Myocyte (in vitro differentiated cells): Measurements from ENCODE around the gene ZFP3. TPM values are rescaled to one million over a fixed set of nuclear protein-coding genes. Genes with fewer than 3 reads are reported as not detected.
"Not testable (repeated sequence)": the region's sequence is repeated elsewhere in the genome, so short reads cannot be mapped to it uniquely, and the experiment has no call there.

Source experiments
- DNase-seq: peaks from one replicate; pipeline ENCODE4 v3.0.0-alpha.2; 2012; ENCODE audit warnings: low read depth
- total RNA-seq: library from RNA; depleted of rRNA; stranded (reverse); fragments of >200 nt; gene quantifications from 2 replicates; pipeline ENCODE4 v1.2.3, GENCODE V29; 2014

The ZFP3 gene
- total RNA-seq, 1 donor from 2014 or later = 0.32 TPM

DNA sequence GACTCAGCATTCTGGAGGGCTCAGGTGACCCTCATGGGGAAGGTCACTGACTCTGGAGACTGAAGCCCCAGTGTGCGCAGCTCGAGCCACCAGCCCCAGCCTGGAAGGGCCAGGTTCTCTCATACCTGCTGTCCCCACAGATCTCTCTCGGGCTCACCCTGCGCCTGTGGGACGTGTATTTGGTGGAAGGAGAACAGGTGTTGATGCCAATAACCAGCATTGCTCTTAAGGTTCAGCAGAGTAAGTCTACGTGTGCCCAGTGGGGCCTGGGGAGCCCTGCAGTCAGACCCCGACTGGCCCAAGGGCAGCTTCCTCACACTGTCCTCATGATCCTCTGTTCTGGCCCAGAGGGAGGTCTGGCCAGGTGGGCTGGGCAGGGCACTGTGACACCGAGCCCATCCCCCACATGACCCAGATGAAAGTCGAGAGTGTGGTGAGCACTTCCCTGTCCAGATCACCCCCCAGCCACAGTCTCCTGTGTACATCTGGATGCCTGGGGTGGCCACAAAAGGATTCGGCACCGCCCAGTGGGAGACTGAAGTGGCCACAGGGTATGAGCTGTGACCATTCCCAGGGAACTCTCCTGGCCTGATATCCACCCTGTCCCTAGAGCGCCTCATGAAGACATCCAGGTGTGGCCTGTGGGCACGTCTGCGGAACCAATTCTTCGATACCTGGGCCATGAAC lies 59.4 kb downstream of the ZFP3 start:
- not testable (repeated sequence) for DNase-seq

DNA sequence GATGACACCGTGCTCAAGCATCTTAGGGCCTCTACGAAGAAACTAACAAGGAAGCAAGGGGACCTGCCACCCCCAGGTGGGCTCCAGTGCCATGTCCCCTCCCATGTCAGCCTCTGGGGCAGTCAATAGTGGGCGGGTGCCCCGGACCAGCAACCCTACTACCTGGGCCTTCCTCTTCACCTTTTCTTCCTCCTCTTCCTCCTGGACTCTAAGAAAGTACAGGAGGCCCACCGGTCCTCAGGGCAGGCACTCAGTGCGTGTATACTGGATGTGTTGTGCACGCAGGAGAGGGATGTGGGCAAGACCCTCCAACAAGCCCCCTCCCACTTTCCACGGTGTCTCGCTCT lies 59.9 kb downstream of the ZFP3 start:
- DNase-seq = not testable (repeated sequence)

DNA sequence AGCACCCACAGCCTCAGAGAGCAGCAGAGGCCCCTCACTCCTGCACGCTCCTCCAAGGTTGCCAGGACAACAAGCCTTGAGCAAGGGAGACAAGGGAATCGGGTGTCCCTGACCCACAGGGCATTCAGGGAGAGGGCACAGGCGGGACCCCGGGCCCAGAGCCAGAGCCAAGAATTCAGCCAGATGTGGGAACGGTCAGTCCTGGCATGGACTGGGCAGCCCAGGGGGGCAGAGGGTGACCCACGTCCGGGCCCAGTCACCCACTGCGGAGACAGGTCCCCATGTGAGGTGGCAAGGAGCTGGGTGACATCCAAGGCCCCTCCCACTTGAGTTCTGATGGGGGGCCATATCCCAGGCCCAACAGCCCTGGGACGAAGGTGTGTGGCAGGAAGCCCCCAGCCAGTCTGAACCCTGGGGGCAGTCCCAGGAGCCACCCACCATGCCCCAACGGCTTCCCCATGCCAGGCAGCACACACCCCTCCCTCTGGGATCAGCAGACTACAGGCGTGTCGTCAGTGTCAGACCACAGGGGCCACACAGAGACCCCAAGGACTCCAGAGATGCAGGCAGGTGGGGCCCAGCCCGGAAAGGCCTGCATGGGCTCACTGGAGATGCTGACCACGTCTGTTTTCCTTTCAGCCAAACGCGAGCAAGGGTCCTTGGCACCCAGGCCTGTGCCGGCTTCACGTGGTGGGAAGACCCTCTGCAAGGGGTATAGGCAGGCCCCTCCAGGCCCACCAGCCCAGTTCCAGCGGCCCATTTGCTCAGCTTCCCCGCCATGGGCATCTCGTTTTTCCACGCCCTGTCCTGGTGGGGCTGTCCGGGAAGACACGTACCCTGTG lies 60.6 kb downstream of the ZFP3 start:
- DNase-seq = no peak

DNA sequence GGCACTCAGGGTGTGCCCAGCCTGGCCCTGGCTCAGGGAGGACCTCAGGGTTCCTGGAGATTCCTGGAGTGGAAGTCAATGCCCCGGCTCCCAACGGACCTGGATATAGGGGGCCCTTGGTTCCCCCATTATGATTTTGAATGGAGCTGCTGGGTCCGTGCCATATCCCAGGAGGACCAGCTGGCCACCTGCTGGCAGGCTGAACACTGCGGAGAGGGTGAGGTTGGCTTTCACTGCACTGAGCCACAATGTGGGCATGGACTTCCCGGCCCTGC lies 61.1 kb downstream of the ZFP3 start:
- no peak for DNase-seq

DNA sequence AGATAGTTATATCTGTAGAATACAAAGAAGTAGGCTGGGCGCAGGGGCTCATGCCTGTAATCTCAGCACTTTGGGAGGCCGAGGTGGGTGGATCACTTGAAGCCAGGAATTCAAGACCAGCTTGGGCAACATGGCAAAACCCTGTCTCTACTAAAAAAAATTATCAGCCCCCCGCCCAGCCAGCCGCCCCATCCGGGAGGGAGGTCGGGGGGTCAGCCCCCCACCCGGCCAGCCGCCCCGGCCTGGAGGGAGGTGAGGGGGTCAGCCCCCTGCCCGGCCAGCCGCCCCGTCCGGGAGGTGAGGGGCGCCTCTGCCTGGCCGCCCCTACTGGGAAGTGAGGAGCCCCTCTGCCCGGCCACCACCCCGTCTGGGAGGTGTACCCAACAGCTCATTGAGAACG lies 64.6 kb downstream of the ZFP3 start:
- not testable (repeated sequence) for DNase-seq

Other genes starting within 250 kb of the ZFP3 start
- 17.6 and 18.1 TPM in 2 replicates for gene MINK1, start 245.1 kb upstream of the ZFP3 start, total RNA-seq
- gene C17orf107, start 178.9 kb upstream of the ZFP3 start, total RNA-seq = 0.42 and 0.94 TPM in 2 replicates
- gene CHRNE, start 175.4 kb upstream of the ZFP3 start, total RNA-seq = not detected in 2 replicates
- gene GP1BA, start 146.2 kb upstream of the ZFP3 start, total RNA-seq = not detected in 2 replicates
- 87.4 and 100 TPM in 2 replicates for gene SLC25A11, start 138.4 kb upstream of the ZFP3 start, total RNA-seq
- 40.1 and 53.3 TPM in 2 replicates for gene RNF167, start 138.2 kb upstream of the ZFP3 start, total RNA-seq
- 1,067 and 1,213 TPM in 2 replicates for gene PFN1, start 129.9 kb upstream of the ZFP3 start, total RNA-seq
- 833 and 1,073 TPM in 2 replicates for gene ENO3, start 127.3 kb upstream of the ZFP3 start, total RNA-seq
- 114 and 133 TPM in 2 replicates for gene SPAG7, start 110.7 kb upstream of the ZFP3 start, total RNA-seq
- gene CAMTA2, start 90.8 kb upstream of the ZFP3 start, total RNA-seq = 13.7 and 23.8 TPM in 2 replicates
- gene INCA1, start 80.9 kb upstream of the ZFP3 start, total RNA-seq = 0.62 TPM in 1 of 2 replicates, not detected in the other
- 146 and 162 TPM in 2 replicates for gene KIF1C, start 80.5 kb upstream of the ZFP3 start, total RNA-seq
- gene SLC52A1, start 43.0 kb upstream of the ZFP3 start, total RNA-seq = not detected in 2 replicates
- gene ZNF232, start 33.4 kb downstream of the ZFP3 start, total RNA-seq = 6.3 and 6.5 TPM in 2 replicates
- gene USP6, start 37.6 kb downstream of the ZFP3 start, total RNA-seq = 0.11 and 0.16 TPM in 2 replicates
- gene ZNF594, start 113.4 kb downstream of the ZFP3 start, total RNA-seq = 4.9 and 5.9 TPM in 2 replicates
- gene SCIMP, start 156.4 kb downstream of the ZFP3 start, total RNA-seq = not detected in 2 replicates
- gene RABEP1, start 203.8 kb downstream of the ZFP3 start, total RNA-seq = 57.8 and 58.1 TPM in 2 replicates